ENCODE results near the gene SCTR.

DNA sequence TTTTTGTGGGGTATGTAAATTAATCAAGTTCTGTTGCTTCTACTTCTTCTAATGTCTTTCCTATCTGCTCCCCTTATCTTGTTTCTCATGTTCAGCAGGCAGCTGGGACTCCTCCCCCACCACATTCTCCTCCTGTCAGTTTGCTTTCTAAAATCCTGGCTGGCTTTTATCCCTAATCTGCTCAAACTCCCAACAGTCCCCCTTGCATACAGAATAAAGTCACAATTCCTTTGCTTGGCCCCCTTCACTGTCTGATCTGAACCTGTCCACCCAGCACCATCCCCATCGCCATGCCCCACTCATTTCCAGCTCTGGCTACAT, 22.1 kb upstream of the SCTR start:
- TF ChIP-seq POLR2AphosphoS5 (IDR thresholded peaks at IDR 0.05; ENCODE audit: low read depth) = no peak
- TF ChIP-seq GABPA (IDR thresholded peaks at IDR 0.05; ENCODE audit: low read depth) = no peak
- TF ChIP-seq, protein P1, sequence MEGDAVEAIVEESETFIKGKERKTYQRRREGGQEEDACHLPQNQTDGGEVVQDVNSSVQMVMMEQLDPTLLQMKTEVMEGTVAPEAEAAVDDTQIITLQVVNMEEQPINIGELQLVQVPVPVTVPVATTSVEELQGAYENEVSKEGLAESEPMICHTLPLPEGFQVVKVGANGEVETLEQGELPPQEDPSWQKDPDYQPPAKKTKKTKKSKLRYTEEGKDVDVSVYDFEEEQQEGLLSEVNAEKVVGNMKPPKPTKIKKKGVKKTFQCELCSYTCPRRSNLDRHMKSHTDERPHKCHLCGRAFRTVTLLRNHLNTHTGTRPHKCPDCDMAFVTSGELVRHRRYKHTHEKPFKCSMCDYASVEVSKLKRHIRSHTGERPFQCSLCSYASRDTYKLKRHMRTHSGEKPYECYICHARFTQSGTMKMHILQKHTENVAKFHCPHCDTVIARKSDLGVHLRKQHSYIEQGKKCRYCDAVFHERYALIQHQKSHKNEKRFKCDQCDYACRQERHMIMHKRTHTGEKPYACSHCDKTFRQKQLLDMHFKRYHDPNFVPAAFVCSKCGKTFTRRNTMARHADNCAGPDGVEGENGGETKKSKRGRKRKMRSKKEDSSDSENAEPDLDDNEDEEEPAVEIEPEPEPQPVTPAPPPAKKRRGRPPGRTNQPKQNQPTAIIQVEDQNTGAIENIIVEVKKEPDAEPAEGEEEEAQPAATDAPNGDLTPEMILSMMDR (IDR thresholded peaks at IDR 0.05; ENCODE audit: insufficient read depth, low read length) = no peak
- TF ChIP-seq SPI1 (IDR thresholded peaks at IDR 0.05; ENCODE audit: borderline replicate concordance, low read depth) = no peak
